ENCODE measurements around the gene GGT7. TPM values are rescaled to one million over a fixed set of nuclear protein-coding genes. Genes with fewer than 3 reads are reported as not detected.
"Not testable (repeated sequence)": the region's sequence is repeated elsewhere in the genome, so short reads cannot be mapped to it uniquely, and the experiment has no call there.

Gene GGT7
- total RNA-seq, 1 experiment from 2014 or later = 2.4 TPM

- DNase-seq (ENCODE audit: low spot score) = no peak
These were observed 24.1 kb downstream of the GGT7 start for GRCh38 chr20:34848597-34848996.

GRCh38 chr20:34843421-34843820, 29.2 kb downstream of the GGT7 start:
- no peak for DNase-seq (ENCODE audit: low spot score)

GRCh38 chr20:34842143-34842542, 30.5 kb downstream of the GGT7 start:
- DNase-seq (ENCODE audit: low spot score) = no peak

- DNase-seq (ENCODE audit: low spot score) = peak; percentile 68
These were observed 38.2 kb downstream of the GGT7 start for GRCh38 chr20:34834459-34834893.

GRCh38 chr20:34831936-34832335, 40.7 kb downstream of the GGT7 start:
- no peak for DNase-seq (ENCODE audit: low spot score)

GRCh38 chr20:34829191-34829590, 43.5 kb downstream of the GGT7 start:
- DNase-seq (ENCODE audit: low spot score) = no peak

GRCh38 chr20:34825530-34826362, 46.9 kb downstream of the GGT7 start, which contains the start of gene NCOA6:
Gene NCOA6 (minus strand): TSS chr20:34825651. CDS start chr20:34782355, 43,296 bp downstream.
- peak; percentile 90 for DNase-seq (ENCODE audit: low spot score)

- DNase-seq (ENCODE audit: low spot score) = peak; percentile 61
These were observed 47.7 kb downstream of the GGT7 start for GRCh38 chr20:34824806-34825529.

- peak; percentile 96 for DNase-seq (ENCODE audit: low spot score)
These were observed 48.2 kb downstream of the GGT7 start for GRCh38 chr20:34824452-34824805.

- no peak for DNase-seq (ENCODE audit: low spot score)
These were observed 48.6 kb downstream of the GGT7 start for GRCh38 chr20:34824026-34824425.

- no peak for DNase-seq (ENCODE audit: low spot score)
These were observed 51.7 kb downstream of the GGT7 start for GRCh38 chr20:34820805-34821578.

- DNase-seq (ENCODE audit: low spot score) = no peak
These were observed 54.9 kb downstream of the GGT7 start for GRCh38 chr20:34817801-34818200.

GRCh38 chr20:34817072-34817471, 55.6 kb downstream of the GGT7 start:
- DNase-seq (ENCODE audit: low spot score) = no peak

GRCh38 chr20:34815636-34816035, 57.0 kb downstream of the GGT7 start:
- no peak for DNase-seq (ENCODE audit: low spot score)

- DNase-seq (ENCODE audit: low spot score) = no peak
These were observed 64.1 kb downstream of the GGT7 start for GRCh38 chr20:34808583-34808982.

GRCh38 chr20:34807944-34808465, 64.7 kb downstream of the GGT7 start:
- DNase-seq (ENCODE audit: low spot score) = not testable (repeated sequence)

GRCh38 chr20:34806255-34806654, 66.4 kb downstream of the GGT7 start:
- DNase-seq (ENCODE audit: low spot score) = no peak

GRCh38 chr20:34798871-34799270, 73.8 kb downstream of the GGT7 start:
- DNase-seq (ENCODE audit: low spot score) = no peak

GRCh38 chr20:34798328-34798727, 74.3 kb downstream of the GGT7 start:
- DNase-seq (ENCODE audit: low spot score) = no peak

GRCh38 chr20:34797012-34797995, 75.4 kb downstream of the GGT7 start:
- DNase-seq (ENCODE audit: low spot score) = no peak
